RWPE1 (cell line): ENCODE measurements around the gene ANKRD40.

Experiments
- CTCF ChIA-PET: fragments of 350-600 bp; sonication (Branson Sonifier 250); formaldehyde crosslinking; extraction: SDS; loops from one replicate; lab custom pipeline; 2021; lab: Yijun Ruan, JAX
- POLR2A ChIA-PET: fragments of 400-600 bp; formaldehyde crosslinking; extraction: SDS; loops from one replicate; lab custom pipeline; 2020; ENCODE audit warnings: antibody characterized with exemption; ENCODE audit not compliant: low non-redundant PET; lab: Yijun Ruan, JAX
- DNase-seq: peaks from one replicate; pipeline ENCODE4 v3.0.0; 2012; ENCODE audit warnings: low spot score
- H3K27ac ChIP-seq: fragments of 450-650 bp; 2 replicates; pipeline ENCODE4 v1.5.1; 2017
- CTCF ChIP-seq: fragments of 450-650 bp; conservative IDR thresholded peaks from 2 replicates; pipeline ENCODE4 v1.5.1; 2017; ENCODE audit warnings: low read depth, mild to moderate bottlenecking

The ANKRD40 gene

DNA sequence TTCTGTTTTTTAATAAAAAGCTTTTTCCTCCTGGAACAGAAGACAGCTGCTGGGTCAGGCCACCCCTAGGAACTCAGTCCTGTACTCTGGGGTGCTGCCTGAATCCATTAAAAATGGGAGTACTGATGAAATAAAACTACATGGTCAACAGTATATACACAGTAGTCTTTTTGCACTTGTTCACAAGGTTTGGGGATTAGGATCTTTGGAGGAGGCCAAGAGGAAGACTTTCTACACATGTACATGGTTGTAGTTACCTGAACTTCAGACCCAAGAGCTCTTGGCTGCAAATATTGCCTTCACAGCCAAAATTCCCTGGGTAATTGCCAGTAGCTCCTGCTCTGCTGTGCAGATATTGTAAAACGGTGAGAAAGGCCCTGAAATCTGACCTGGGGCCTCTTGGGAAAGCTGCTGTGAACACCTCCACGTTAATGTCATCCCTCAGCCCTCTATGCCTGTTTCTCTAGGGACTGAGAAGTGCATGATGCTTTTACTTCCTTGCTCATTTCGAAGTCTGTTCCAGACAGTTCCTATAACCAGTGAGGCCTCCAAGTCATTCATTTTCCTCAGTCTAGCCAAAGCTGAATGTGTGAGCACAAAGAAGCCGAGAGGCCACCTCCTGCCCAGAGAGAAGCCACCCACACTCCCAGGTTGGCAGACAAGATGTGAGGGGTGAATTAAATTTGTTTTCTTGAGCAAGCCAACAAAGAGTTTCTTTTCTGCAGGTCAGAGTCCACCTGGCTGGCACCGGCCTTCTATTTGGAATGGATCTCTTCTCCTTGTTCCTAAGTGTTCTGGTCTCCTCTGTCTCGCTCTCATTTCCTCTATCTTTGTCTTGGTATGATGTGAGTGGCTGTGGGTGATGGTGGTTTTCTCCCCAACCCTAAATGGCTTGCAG is 15.9 kb downstream of the ANKRD40 start:
- ChIA-PET CTCF (interaction anchor here (0.5 to 2.9 kb wide), 4 partner anchors 61 to 208 kb away, joined by 3 to 21 read pairs (median 3); no protein-coding TSS in a partner anchor), POLR2A (interaction anchor here (0.6 kb wide), 1 partner anchor 1986 kb away, joined by 6 read pairs; no protein-coding TSS in a partner anchor)
- TF ChIP-seq CTCF: no peak

DNA sequence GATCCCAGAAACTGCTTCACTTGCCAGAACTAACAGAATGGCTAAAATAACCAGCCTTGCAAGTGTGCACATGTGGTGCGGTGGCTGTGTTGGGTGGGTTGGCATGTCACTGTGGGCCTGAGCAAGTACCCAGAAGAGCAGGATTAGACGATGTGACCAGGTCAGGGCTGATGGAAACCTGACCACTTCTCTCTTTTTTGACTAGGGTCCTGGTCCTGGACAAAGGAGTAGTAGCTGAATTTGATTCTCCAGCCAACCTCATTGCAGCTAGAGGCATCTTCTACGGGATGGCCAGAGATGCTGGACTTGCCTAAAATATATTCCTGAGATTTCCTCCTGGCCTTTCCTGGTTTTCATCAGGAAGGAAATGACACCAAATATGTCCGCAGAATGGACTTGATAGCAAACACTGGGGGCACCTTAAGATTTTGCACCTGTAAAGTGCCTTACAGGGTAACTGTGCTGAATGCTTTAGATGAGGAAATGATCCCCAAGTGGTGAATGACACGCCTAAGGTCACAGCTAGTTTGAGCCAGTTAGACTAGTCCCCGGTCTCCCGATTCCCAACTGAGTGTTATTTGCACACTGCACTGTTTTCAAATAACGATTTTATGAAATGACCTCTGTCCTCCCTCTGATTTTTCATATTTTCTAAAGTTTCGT is 16.7 kb downstream of the ANKRD40 start:
- POLR2A ChIA-PET: interaction anchor here (0.6 kb wide), 1 partner anchor 1987 kb away, joined by 6 read pairs; no protein-coding TSS in a partner anchor
- peak overlapping the region; percentile 94 for H3K27ac ChIP-seq
- CTCF ChIA-PET: interaction anchor here (0.9 to 1.0 kb wide), 2 partner anchors 60 to 64 kb away, joined by 3 read pairs; no protein-coding TSS in a partner anchor
- TF ChIP-seq CTCF: no peak
- no peak for DNase-seq

More for the DNA sequence above, 15.9 kb downstream of the ANKRD40 start:
- DNase-seq: no peak
- peak overlapping the region; percentile 61 for H3K27ac ChIP-seq

- no peak for TF ChIP-seq CTCF
- POLR2A ChIA-PET: no interaction called here
Observed at GRCh38 chr17:50689956-50690886, 17.5 kb downstream of the ANKRD40 start.

DNA sequence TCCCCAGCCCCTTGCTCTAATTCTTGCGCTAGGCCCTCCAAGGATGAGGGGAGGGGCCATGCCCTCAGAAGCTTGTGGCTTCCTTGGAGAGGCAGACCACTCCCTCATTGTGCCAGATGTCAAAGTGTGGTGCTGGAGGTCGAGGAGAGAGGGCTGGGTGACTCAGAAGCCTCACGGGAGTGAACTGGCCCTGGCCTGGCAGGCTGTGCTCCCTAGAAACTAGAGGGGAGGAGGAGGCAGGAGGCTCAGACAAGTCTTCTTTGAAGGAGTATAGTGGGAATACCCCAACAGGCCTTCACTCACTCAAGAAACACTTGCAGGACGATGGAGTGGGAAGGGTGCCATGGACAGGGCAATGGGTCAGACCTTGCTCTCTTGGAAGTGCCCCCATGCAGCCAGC is 18.5 kb downstream of the ANKRD40 start:
- ChIA-PET CTCF (interaction anchor here (0.6 to 0.7 kb wide), 2 partner anchors 60 to 65 kb away, joined by 3 to 4 read pairs; no protein-coding TSS in a partner anchor), POLR2A (no interaction called here)
- DNase-seq: no peak
- TF ChIP-seq CTCF: no peak
- peak overlapping the region; percentile 94 for H3K27ac ChIP-seq

More at GRCh38 chr17:50689956-50690886, 17.5 kb downstream of the ANKRD40 start:
- H3K27ac ChIP-seq: peak overlapping the region; percentile 94
- DNase-seq: no peak
- CTCF ChIA-PET: interaction anchor here (0.6 to 1.0 kb wide), 2 partner anchors 61 to 63 kb away, joined by 3 to 4 read pairs; no protein-coding TSS in a partner anchor

DNA sequence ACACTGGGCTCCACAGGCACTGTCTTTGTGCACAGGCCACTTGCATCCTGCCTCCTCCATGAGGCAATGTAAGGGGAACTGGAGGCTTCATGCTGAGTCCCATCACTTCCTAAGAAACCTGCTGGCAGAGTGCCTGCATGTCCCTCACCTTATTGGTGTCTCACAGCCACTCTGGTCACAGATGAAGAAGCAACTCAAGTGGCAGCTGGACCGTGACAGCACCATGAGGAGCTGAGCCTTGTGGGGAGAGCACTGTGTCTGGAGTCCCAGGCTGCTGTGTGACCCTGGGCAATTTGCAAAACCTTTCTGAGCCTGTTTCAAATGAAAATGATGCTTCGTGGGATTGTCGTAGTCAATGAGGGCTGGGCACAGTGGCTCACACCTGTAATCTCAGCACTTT is 19.5 kb downstream of the ANKRD40 start:
- ChIA-PET POLR2A (no interaction called here), CTCF (no interaction called here)

More for the DNA sequence above, 19.5 kb downstream of the ANKRD40 start:
- H3K27ac ChIP-seq: peak overlapping the region; percentile 94
- no peak for TF ChIP-seq CTCF
- DNase-seq: no peak
